Memory B cell (primary cell): ENCODE measurements around the gene POLR1G.
A peak's percentile ranks its signal among the peaks of the same experiment; 100 is the strongest.

Experiments used
- ATAC-seq: fragments of 150-1000 bp; cut with Tn5 transposase; 2 replicates; pipeline ENCODE4 v1.10.0; 2021; ENCODE audit warnings: low read depth, mild to moderate bottlenecking, moderate library complexity
- DNase-seq, 2 donors: peaks; one replicate each; pipeline ENCODE4 v3.0.0; 2022; ENCODE audit warnings: low spot score in 2 of 2
- H3K27ac Mint-ChIP-seq: one replicate; pipeline ENCODE4 v1.8.0; 2022; ENCODE audit warnings: mild to moderate bottlenecking, moderate library complexity, mixed read lengths
- H3K27me3 Mint-ChIP-seq: one replicate; pipeline ENCODE4 v1.8.0; 2022; ENCODE audit warnings: mixed read lengths
- H3K36me3 Mint-ChIP-seq: one replicate; pipeline ENCODE4 v1.8.0; 2022; ENCODE audit warnings: mild to moderate bottlenecking, mixed read lengths
- H3K4me1 Mint-ChIP-seq: one replicate; pipeline ENCODE4 v1.8.0; 2022; ENCODE audit warnings: mixed read lengths
- H3K4me3 Mint-ChIP-seq: one replicate; pipeline ENCODE4 v1.8.0; 2022; ENCODE audit warnings: mild to moderate bottlenecking, moderate library complexity, mixed read lengths
- H3K9me3 Mint-ChIP-seq: one replicate; pipeline ENCODE4 v1.8.0; 2022; ENCODE audit warnings: mixed read lengths

The POLR1G gene

DNA sequence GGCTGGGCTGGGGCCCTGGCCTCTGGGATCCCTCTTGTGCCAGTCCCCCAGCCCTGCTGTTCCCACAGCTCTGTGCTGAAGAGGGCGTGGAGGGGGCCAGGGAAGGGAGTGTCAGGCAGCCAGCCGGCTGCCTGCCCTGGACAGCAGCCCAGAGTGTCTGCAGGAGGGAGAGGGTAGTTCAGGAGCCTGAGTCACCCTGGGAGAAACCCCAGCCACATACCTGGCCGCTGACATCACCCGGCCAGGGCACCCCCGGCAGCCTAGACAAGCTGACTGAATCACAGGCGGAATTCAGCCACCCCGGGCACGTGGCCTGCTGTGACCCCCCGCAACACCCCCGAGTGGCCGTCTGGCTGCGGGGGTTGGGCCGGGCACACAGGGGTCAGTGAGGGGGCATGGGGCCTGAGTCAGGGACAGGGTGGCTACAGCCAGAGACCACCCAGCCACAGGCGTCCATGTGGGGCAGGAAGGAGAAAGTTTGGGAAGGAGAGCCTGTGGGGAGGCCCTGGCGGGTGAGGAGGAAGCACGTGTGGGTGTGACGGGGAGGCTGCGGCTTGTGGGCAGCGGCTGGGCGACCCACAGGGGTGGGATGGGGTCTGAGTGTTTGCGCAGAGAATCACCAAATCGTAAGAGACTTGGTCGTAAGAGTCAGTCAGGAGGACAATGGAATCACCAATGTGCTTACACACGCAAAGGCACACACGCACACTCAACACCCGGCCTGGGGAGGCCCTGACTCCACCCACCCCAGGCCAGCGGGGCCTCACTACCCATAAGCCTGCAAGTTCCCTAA is 49.5 kb downstream of the POLR1G start:
- no peaks in the 10 kb centered on the region for H3K36me3 Mint-ChIP-seq

DNA sequence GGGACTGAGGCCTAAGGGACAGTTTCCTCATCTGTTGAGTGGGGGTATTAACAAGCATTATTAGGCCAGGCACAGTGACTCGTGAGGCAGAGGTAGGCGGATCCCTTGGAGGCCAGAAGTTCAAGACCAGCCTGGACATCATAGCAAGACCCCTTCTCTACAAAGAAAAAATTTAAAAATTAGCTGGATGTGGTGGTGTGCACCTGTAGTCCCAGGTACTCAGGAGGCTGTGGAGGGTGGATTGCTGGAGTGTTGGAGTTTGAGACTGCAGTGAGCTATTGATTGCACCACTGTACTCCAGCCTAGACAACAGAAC is 50.0 kb downstream of the POLR1G start:
- no peak for DNase-seq
- Mint-ChIP-seq H3K4me1 (peaks cover 34% of the 10 kb centered on the region), H3K27me3 (no peaks in the 10 kb centered on the region), H3K4me3 (no peak overlapping the region), H3K27ac (peak overlapping the region; percentile 94), H3K36me3 (no peaks in the 10 kb centered on the region), H3K9me3 (no peaks in the 10 kb centered on the region)
- ATAC-seq = no peak

More for the DNA sequence above, 49.5 kb downstream of the POLR1G start:
- Mint-ChIP-seq H3K4me1 (peaks cover 39% of the 10 kb centered on the region), H3K9me3 (no peaks in the 10 kb centered on the region), H3K27ac (peak overlapping the region; percentile 94), H3K27me3 (no peaks in the 10 kb centered on the region), H3K4me3 (peak overlapping the region; percentile 46)
- ATAC-seq = peak; percentile 49
- peak; percentile 32 to 56 for DNase-seq

DNA sequence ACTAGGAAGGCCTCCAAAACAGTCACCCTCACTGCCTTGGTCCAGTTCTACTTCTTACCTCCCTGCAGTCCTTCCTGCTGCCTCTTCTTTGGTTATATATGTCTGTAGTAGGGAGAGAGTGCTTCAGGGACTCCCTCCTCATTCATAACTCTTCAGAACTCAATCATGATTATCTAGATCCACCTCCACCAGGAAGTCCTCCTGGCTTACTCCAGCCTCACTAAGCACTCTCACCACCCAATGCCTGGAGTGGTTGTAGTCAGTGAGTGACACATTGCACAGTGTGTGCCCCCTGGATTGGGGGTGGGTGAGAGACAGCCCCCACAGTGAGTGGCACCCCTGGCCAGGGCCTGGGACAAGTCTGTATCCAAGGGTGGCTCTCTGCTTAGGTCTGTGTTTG is 51.3 kb downstream of the POLR1G start:
- ATAC-seq = no peak
- no peak overlapping the region for H3K27ac Mint-ChIP-seq
- H3K9me3 Mint-ChIP-seq = no peaks in the 10 kb centered on the region
- no peaks in the 10 kb centered on the region for H3K36me3 Mint-ChIP-seq
- H3K4me3 Mint-ChIP-seq = no peak overlapping the region
- peaks cover 26% of the 10 kb centered on the region for H3K4me1 Mint-ChIP-seq
- DNase-seq = no peak
- H3K27me3 Mint-ChIP-seq = no peaks in the 10 kb centered on the region
